ENCODE measurements around the gene AP4M1. TPM values are rescaled to one million over a fixed set of nuclear protein-coding genes. Genes with fewer than 3 reads are reported as not detected.
"Not testable (repeated sequence)": the region's sequence is repeated elsewhere in the genome, so short reads cannot be mapped to it uniquely, and the experiment has no call there.

Gene AP4M1
- polyA plus RNA-seq, 1 donor, result 33.2 TPM

DNA sequence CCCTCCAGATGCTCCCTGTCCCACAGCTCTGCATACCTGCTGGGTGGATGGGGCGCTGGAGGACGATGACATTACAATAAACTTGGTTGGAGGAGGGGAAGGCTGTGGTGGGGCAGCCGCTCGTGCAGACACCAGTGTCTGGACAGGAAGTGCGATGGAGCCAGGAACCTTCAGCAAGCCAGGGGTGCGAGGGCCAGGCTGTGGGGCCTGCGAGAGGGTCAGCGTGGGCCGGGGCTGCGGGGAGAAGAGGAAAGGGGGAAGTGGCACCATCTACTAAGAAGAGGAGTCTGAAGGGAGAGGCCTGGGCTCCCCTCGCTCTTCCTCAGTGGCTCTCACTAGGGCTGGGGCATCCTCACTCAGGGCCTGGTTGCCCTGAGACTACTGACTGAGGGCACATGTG, 6.4 kb downstream of the AP4M1 start:
- DNase-seq, result no peak

DNA sequence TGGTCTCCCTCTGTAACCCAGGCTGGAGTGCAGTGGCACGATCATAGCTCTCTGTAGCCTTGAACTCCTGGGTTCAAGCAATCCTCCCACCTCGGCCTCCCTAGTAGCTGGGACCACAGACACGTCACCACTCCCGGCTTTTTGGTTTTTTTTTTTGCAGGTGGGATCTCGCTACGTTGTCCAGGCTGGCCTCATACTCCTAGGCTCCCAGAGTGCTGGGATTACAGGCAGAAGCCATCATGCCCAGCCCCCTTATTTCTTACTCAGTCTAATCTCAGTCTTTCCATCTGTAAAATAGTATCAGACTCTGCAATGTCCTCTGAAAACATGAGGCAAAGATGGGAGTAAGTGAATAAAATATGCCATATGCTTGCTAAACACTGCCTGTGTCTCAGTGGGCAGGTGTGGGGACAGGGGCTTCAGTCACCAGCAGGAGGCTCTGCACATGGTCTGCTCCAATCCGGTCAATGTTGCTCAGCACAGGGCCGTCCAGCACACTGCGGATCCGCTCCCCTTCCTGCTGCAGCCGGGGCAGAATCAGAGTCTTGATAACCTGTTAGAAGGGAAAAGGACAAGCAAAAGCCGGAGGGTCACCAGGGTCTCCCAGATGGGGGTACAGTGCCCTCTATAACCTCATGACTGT, 8.2 kb downstream of the AP4M1 start:
- no peak for DNase-seq

DNA sequence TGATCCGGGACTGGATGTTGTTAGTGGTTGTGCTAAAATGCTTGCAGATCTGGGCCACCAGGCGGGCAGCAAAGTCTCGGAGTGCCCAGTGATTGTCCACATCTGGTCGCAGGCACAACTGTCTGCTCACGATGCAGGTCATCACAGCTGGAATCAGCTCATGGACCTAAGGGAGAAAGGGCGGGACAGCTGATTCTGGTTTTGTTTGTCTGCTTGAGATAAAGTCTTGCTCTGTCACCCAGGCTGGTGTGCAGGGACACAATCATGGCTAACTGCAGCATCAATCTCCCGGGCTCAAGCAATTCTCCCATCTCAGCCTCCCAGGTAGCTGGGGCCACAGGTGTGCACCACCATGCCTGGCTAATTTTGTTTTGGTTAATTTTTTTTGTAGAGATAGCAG, 9.7 kb downstream of the AP4M1 start:
- no peak for DNase-seq

DNA sequence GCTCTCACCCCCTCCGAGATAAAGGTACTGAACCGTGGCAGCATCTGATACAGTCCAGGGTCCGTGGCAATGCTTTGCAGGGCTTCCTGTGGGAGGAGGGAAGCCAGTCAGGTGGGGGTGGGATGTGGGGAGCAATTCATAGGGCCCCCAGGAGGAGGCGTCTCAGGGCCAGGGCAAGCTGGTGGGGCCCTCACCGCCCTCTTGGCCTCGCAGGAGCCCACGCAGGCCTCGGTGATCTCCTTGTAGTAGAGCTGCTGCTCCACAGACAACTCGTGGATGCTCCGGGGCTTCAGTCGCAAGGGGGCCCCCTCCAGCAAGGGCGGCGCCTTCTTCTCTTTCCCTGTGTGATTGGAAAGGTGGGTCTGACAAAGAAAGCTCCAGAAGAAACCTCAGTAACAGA, 10.5 kb downstream of the AP4M1 start:
- DNase-seq, result no peak

DNA sequence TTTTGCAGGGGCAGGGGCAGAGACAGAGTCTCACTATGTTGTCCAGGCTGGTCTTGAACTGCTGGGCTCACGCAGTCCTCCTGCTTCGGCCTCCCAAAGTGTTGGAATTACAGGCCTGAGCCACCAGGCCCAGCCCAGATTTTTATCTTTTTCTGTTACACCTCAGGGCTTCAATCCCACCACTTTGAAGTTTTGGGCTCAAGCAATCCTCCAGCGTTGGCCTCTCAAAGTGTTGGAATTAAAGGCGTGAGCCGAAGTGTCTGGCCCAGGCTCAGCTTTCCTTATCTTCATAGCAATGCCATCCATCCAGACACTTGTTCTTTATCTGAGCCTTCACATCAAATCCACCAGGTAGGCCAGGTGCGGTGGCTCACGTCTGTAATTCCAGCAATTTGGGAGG, 13.6 kb downstream of the AP4M1 start:
- DNase-seq, result no peak

DNA sequence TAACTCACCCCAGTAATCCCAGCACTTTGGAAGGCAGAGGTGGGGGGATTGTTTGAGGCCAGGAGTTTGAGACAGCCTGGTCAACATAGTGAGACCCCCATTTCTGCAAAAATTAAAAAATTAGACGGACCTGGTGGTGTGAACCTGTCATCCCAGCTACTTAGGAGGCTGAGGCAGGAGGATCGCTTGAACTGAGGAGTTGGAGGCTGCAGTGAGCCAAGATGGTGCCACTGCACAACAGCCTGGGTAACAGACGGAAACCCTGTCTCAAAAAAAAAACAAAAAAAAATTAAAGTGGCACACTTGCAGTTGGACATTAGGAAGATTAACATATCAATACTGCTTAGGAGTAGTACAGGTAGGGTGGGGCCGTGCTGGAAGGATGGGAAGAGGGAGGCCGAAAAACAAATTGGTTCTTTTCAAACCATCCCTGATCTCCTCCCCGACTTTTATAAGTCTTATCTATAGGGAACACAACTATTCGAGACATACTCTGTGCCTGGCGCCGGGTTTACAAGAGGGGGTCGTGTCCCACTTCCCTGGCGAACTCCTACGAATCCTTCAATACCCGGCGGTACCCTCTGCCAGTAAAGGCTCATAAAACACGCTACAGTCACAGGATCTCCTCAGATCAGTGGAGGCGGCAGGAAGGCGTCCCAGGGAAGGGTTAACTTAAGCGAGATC, 17.1 kb downstream of the AP4M1 start:
- no peak for DNase-seq

DNA sequence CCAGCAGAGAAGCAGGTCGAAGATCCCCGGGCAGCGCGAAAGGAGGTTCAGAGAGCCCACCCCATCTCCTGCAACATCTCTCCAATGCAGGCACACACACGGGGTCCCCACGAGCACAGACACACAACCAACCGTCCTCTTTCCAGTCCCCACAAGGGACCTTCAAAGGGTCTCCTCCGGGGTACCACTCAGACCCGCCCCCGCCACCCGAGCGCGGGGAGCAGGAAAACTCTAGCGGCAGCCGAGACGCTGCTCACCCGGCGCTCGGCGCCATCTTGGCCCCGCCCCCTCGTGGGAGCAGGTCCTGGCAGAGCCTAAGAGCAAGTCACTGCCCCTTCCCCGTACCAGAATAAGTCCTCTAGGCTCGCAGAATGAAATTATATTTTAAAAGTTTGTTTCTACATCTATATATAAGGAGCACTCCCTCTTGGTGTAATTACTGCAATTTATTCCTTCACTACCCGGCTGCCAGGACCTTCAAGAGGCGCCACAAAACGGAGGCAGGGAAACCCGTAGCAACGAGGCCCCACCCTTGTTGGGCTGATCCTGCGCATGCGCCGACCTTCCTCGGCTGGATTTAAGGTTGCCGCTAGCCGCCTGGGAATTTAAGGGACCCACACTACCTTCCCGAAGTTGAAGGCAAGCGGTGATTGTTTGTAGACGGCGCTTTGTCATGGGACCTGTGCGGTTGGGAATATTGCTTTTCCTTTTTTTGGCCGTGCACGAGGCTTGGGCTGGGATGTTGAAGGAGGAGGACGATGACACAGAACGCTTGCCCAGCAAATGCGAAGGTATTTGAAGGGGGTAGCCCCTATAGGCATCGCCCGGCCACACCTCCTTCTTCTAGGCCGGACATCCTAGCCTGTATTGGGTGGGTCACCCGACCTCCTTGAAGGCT, 17.9 kb downstream of the AP4M1 start, which contains the start of the genes CNPY4 and TAF6:
Gene CNPY4 (plus strand): TSS at position 563 of the 898 bp plus-strand sequence. CDS start 111 bp downstream, at position 674.
Gene TAF6 (minus strand): TSS at position 287 of the 898 bp plus-strand sequence. CDS start 5,149 bp downstream, outside the sequence.
- DNase-seq, result peak; percentile 95

DNA sequence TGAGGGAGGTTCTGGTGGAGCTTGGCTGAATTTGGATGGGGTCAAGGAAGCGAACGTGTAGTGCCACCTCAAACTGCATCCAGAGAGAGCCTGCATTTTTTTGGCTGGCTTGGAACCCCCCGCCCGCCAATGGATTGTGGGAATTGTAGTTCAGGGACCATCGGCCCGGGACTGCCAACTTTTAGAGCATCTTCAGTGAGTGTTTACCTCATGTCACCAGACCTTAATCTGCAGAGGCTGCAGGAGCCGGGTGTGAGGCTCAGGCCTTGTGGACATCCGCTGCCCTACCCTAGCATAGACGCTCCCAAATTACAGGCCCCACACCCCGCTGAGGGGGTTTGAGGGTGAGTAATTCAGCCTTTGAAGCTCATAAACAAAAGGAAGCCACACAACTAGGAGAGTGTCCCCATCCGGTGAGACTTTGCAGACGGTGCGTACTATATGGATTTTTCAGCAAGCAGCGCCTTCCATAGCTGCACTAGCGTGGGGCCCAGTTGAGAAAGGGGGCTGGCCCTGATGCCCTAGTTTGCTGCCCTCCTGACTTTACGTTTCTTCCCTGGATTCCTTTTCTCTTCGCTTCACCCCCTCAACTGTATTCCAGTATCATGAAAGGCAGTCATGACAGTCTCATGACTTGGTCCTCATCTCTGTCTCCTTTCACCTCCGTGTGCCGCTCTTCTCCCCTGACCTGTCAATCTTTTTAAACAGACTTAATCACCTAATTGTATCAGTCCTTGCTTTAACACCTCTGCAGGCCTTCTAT, 18.7 kb downstream of the AP4M1 start:
- DNase-seq, result no peak

DNA sequence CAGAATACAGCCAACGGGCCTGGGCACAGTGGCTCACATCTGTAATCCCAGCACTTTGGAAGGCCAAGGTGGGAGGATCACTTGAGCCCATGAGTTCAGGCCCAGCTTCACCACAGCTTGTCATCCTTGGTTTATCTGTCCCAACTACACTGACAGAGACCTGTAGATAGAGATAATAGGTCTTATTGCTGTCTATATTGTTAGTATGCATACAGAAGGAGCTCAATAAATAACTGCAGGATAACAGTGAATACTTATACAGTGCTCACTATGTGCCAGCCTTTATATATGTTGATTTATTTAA, 19.2 kb downstream of the AP4M1 start:
- DNase-seq, result no peak

DNA sequence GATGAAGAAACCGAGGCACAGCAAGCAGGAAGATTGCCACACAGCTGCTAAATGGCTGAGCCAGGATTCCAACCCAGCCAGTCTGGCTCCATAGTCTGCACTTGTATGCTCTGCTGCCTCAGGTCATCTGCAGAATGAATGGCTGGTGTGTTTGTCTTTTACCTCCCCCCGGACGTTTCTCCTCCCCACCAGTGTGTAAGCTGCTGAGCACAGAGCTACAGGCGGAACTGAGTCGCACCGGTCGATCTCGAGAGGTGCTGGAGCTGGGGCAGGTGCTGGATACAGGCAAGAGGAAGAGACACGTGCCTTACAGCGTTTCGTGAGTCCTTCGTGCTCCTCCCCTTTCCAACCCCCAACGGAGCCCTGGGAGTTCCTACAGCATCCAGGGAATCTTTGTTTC, 20.6 kb downstream of the AP4M1 start:
- no peak for DNase-seq

DNA sequence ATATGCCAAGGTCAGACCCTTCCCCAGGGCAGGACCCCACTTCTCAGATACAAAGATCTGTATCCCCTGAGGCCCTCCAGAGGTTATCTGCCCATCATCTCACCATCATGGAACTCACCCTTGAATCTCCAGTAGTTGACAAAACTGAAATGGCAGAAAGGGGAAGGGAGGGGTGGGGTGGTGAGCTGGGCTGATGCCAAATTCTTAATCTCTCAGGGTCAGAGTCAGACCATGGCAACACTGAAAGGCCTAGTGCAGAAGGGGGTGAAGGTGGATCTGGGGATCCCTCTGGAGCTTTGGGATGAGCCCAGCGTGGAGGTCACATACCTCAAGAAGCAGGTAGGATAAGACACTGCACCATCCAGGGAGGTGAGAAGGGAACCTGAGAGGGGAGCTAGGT, 21.1 kb downstream of the AP4M1 start:
- no peak for DNase-seq

DNA sequence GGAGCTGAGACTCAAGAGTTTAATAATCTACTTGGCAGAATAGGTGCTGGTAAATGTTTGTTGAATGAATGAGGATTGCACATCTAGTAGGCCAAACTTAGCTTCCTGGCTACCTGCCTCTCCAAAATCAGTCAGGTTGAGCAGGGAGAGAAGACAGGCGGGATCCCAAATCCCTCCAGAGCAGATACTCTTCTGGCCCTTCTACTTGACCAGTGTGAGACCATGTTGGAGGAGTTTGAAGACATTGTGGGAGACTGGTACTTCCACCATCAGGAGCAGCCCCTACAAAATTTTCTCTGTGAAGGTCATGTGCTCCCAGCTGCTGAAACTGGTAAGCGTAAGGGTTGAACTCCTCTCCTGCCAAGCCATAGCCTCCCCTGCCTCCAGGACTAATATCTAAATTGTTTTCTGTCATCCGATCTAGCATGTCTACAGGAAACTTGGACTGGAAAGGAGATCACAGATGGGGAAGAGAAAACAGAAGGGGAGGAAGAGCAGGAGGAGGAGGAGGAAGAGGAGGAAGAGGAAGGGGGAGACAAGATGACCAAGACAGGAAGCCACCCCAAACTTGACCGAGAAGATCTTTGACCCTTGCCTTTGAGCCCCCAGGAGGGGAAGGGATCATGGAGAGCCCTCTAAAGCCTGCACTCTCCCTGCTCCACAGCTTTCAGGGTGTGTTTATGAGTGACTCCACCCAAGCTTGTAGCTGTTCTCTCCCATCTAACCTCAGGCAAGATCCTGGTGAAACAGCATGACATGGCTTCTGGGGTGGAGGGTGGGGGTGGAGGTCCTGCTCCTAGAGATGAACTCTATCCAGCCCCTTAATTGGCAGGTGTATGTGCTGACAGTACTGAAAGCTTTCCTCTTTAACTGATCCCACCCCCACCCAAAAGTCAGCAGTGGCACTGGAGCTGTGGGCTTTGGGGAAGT, 23.1 kb downstream of the AP4M1 start:
- no peak for DNase-seq

DNA sequence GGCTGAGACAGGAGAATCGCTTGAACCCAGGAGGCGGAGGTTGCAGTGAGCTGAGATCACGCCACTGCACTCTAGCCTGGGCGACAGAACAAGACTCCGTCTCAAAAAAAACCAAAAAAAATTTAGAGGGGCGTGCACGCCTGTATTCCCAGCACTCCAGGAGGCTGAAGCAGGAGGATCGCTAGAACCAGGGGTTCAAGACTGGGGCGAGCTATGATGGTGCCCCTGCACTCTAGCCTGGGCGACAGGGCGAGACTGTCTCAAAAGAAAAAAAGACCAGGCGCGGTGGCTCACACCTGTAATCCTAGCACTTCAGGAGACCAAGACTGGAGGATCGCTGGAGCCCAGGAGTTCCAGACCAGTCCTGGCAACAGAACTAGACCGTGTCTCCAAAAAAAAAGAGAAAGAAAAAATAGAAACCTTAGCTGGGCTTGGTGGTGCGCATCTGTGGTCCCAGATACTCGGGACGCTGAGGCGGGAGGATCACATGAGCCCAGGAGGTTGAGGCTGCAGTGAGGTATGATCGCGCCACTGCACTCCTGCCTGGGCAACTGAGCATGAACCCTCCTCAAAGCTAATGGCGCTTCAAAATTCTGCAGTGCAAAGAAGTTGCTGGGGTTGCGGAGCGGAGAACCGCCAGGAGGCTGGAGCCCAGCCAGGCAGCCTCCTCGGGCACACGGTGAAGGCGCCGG, 24.9 kb downstream of the AP4M1 start:
- no peak for DNase-seq

DNA sequence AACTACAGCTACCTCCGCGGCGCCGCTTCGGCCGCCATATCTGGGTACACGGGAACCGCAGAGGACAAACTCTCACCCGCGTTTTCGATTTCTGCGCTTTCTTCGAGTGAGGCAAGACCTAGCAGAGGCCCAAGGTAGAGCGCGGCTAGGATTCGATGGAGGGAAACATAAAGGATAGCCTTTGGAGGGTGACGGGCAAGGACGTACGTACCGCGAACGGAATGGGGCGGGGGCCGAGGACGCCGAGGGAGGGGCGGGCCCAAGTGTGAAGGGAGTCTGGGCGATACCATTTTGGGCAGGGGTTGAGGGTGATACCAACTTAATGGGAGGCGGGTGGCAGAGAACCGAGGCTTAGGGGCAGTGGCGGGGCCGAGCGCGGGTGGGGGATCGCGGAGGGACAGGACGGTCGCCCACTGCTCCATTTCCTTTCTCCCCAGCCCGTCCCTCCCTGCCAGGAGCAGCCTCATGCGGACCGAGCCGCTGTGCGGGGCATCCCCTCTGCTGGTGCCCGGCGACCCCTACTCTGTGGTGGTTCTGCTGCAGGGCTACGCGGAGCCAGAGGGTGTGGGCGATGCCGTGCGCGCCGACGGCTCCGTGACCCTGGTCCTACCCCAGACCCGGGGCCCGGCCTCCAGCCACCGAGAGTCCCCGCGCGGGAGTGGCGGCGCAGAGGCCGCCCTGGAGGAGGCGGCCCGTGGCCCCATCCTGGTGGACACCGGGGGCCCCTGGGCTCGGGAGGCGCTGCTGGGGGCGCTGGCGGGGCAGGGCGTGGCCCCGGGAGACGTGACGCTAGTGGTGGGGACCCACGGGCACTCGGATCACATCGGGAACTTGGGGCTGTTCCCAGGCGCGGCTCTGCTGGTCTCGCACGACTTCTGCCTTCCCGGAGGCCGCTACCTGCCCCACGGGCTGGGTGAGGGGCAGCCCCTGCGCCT, 25.8 kb downstream of the AP4M1 start, which contains the start of gene MBLAC1:
Gene MBLAC1 (plus strand): TSS at position 37 of the 935 bp plus-strand sequence. CDS start 429 bp downstream, at position 466.
- DNase-seq, result peak; percentile 94

DNA sequence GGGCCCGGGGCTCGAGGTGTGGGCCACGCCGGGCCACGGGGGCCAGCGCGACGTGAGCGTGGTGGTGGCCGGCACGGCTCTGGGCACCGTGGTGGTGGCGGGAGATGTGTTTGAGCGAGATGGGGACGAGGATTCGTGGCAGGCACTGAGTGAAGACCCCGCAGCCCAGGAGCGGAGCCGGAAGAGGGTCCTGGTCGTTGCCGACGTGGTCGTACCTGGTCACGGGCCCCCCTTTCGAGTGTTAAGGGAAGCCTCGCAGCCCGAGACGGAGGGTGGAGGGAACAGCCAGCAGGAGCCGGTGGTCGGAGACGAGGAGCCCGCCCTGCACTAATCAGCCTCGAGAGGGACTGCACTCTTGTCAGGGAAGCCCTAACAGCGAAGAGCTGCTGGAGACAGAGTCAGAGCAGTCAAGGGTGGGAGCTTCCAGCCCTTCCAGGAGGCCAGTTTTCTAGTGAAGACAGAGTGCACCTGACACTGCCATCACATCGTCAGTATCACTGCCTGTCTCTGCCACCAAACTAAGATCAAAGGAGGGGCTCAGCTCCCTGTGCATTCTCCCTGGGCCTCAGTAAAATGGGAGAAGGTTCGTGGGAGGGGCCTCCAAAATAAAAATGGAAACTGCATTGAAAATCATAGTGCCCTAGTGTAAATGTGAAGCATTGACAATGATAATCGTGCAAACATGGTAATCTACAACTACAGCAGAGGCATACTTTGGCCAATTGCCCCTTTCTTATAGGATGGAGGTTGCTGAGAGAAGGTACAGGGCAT, 26.6 kb downstream of the AP4M1 start:
- DNase-seq, result no peak

DNA sequence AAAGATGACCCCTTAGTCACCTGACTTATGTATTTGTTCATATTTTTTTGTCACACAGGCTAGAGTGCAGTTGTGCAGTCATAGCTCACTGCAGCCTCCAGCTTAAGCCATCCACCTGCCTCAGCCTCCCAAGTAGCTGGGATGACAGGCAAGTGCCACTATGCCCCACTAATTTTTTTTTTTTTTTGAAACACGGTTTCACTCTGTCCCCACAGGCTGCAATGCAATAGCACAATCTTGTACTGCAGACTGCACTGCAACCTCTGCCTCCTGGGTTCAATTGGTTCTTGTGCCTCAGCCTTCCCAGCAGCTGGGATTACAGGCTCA, 27.2 kb downstream of the AP4M1 start:
- no peak for DNase-seq

DNA sequence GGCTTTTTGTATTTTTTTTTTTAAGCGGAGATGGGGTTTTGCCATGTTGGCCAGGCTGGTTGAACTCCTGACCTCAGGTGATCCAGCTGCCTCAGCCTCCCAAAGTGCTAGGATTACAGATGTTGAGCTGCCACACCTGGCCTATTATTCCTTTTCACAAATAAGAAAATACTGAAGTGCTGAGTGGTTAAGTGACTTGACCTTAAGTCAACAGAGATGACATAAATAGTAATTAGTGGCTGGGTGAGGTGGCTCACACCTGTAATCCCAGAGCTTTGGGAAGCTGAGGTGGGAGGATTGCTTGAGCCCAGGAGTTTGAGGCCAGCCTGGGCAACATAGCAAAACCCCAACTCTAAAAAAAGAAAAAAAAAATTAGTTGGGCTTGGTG, 28.8 kb downstream of the AP4M1 start:
- not testable (repeated sequence) for DNase-seq

All from left kidney (tissue), 2 donors.